ENCODE results near the gene SPAM1. TPM values are rescaled to one million over a fixed set of nuclear protein-coding genes. Genes with fewer than 3 reads are reported as not detected.

Gene SPAM1
- total RNA-seq, 1 donor from 2014 or later = not detected

- ATAC-seq = no peak
- intact Hi-C loops (cut with micrococcal nuclease) = no loop called here
Observed at GRCh38 chr7:124009321-124009720, 84.3 kb downstream of the SPAM1 start.

More at GRCh38 chr7:124009321-124009720, 84.3 kb downstream of the SPAM1 start:
- no peak for DNase-seq

Other genes starting within 250 kb of the SPAM1 start
- 31.6 TPM for gene WASL, start 176.2 kb upstream of the SPAM1 start, total RNA-seq
- not detected for gene HYAL4, start 80.1 kb upstream of the SPAM1 start, total RNA-seq
- gene TMEM229A, start 107.8 kb downstream of the SPAM1 start, total RNA-seq = not detected

Data from left ventricle myocardium superior (tissue), 1 donor.